K562 (cell line): ENCODE measurements around the gene TMPO. TPM values are rescaled to one million over a fixed set of nuclear protein-coding genes. Genes with fewer than 3 reads are reported as not detected.

Experiments used
- ARID3B ChIP-seq: fragments of 250-450 bp; sonication (Bioruptor Pico); IDR thresholded peaks from 2 replicates; pipeline ENCODE4 v1.4.0; 2020; ENCODE audit warnings: borderline replicate concordance
- ATF6 ChIP-seq: sonication (generic); formaldehyde crosslinking; IDR thresholded peaks from 2 replicates; pipeline ENCODE4 v1.4.0; 2020; ENCODE audit warnings: mild to moderate bottlenecking, missing genetic modification reagents
- CBX1 ChIP-seq: sonication (generic); IDR thresholded peaks from 2 replicates; pipeline ENCODE4 v1.6.1; 2016; ENCODE audit warnings: antibody characterized with exemption, low read depth, mild to moderate bottlenecking
- CUX1 ChIP-seq: fragments of 200-800 bp; sonication (Bioruptor generic); IDR thresholded peaks from 2 replicates; pipeline ENCODE4 v1.6.1; 2016; ENCODE audit warnings: missing genetic modification characterization, missing compliant biosample characterization
- ETV6 ChIP-seq, 3 experiments: fragments of 150-350 bp in 1 of 3; sonication (generic) in 1 of 3; formaldehyde crosslinking in 1 of 3; IDR thresholded peaks; 2 replicates each; pipeline versions ENCODE4 v1.6.1 to v1.8.0; 2014 to 2022; ENCODE audit warnings: borderline replicate concordance in 2 of 3, low read depth in 2 of 3, antibody characterized with exemption in 1 of 3, low read length in 1 of 3, mild to moderate bottlenecking in 1 of 3, missing genetic modification reagents in 1 of 3
- GMEB1 ChIP-seq: fragments of 250-450 bp; sonication (Bioruptor Pico); IDR thresholded peaks from 2 replicates; pipeline ENCODE4 v1.4.0; 2020; ENCODE audit warnings: mild to moderate bottlenecking
- PYGO2 ChIP-seq: fragments of 450-650 bp; IDR thresholded peaks from 2 replicates; pipeline ENCODE4 v1.6.1; 2016; ENCODE audit warnings: mild to moderate bottlenecking, missing genetic modification characterization, moderate library complexity, missing compliant biosample characterization
- SAFB ChIP-seq: fragments of 200-400 bp; formaldehyde crosslinking; IDR thresholded peaks from 2 replicates; pipeline ENCODE4 v1.6.1; 2017; ENCODE audit warnings: low read depth, low read length, borderline replicate concordance
- STAG1 ChIP-seq: sonication (generic); formaldehyde crosslinking; IDR thresholded peaks from 2 replicates; pipeline ENCODE4 v1.5.0; 2020; ENCODE audit warnings: missing genetic modification reagents, borderline replicate concordance
- STAT5B ChIP-seq: fragments of 250-450 bp; sonication (Bioruptor Pico); IDR thresholded peaks from 2 replicates; pipeline ENCODE4 v1.8.0; 2021; ENCODE audit warnings: mild to moderate bottlenecking, inconsistent platforms
- TCF15 ChIP-seq: fragments of 250-450 bp; sonication (Bioruptor Pico); IDR thresholded peaks from 2 replicates; pipeline ENCODE4 v1.8.0; 2022; ENCODE audit warnings: moderate library complexity, mild to moderate bottlenecking, inconsistent platforms
- TEAD4 ChIP-seq, 2 experiments: sonication (generic) in 1 of 2; formaldehyde crosslinking in 1 of 2; IDR thresholded peaks; 2 replicates each; pipeline versions ENCODE4 v1.6.1 to v1.8.0; 2012 to 2022; ENCODE audit warnings: borderline replicate concordance in 1 of 2, inconsistent platforms in 1 of 2, low read length in 1 of 2, mild to moderate bottlenecking in 1 of 2, missing genetic modification reagents in 1 of 2
- THRAP3 ChIP-seq: fragments of 450-650 bp; IDR thresholded peaks from 2 replicates; pipeline ENCODE4 v1.6.1; 2016; ENCODE audit warnings: mild to moderate bottlenecking, inconsistent platforms, borderline replicate concordance
- ZNF121 ChIP-seq: sonication (generic); formaldehyde crosslinking; conservative IDR thresholded peaks from 2 replicates; pipeline ENCODE4 v1.8.0; 2022; ENCODE audit warnings: missing genetic modification reagents
- ZNF253 ChIP-seq: fragments of 250-450 bp; sonication (Bioruptor Pico); conservative IDR thresholded peaks from 2 replicates; pipeline ENCODE4 v1.6.1; 2021; ENCODE audit warnings: mild to moderate bottlenecking
- polyA plus RNA-seq, 8 experiments: library from polyadenylated mRNA; depleted of rRNA in 4 of 8; stranded (reverse) in 5 of 8; unstranded in 3 of 8; fragments of >200 nt; fragmentation: Nextera tagmentation in 2 of 8; fragmentation: Illumina TruSeq in 1 of 8; extraction: Ambion mirVana in 2 of 8; extraction: Trizol in 1 of 8; gene quantifications; 2 replicates each; pipeline versions ENCODE4 v1.2.1 to v1.2.3, GENCODE V29; 2011 to 2014; ENCODE audit warnings: inconsistent platforms in 1 of 8, missing spikeins in 1 of 8
- total RNA-seq, 7 experiments: library from RNA; depleted of rRNA in 6 of 7; stranded (reverse); fragments of >200 nt in 6 of 7; fragmentation: Illumina TruSeq in 2 of 7; extraction: Trizol in 2 of 7; gene quantifications; 2 replicates each; pipeline versions ENCODE4 v1.2.1 to v1.2.3, GENCODE V29; 2011 to 2021; ENCODE audit warnings: low replicate concordance in 1 of 7

Gene TMPO
- total and polyA plus RNA-seq, 9 of the 15 experiments (the other 6 are each of a cell fraction or from before 2014, with no cell fraction given), result 62.1 to 263 (median 182) TPM

- TF ChIP-seq TCF15 (CRISPR knock-in tag), result no peak
- TF ChIP-seq STAG1 (CRISPR knock-in tag), result no peak
- no peak for TF ChIP-seq ARID3B (CRISPR knock-in tag)
- peak; percentile 96 for TF ChIP-seq GMEB1 (CRISPR knock-in tag)
- no peak for TF ChIP-seq PYGO2 (tag)
- TF ChIP-seq CBX1, result peak; percentile 97
- no peak for TF ChIP-seq ZNF253 (CRISPR knock-in tag)
- no peak for TF ChIP-seq THRAP3
- no peak for TF ChIP-seq ZNF121 (CRISPR knock-in tag)
- TF ChIP-seq STAT5B, result no peak
- TF ChIP-seq ATF6 (CRISPR knock-in tag), result no peak
- no peak for TF ChIP-seq TEAD4 (IDR thresholded peaks at IDR 0.05; ENCODE audit: low read length)
- peak; percentile 55; the same call in 1 of the 2 replicates for TF ChIP-seq TEAD4 (CRISPR knock-in tag; IDR thresholded peaks at IDR 0.05; ENCODE audit: borderline replicate concordance)
- no peak for TF ChIP-seq CUX1 (CRISPR knock-in tag)
- no peak for TF ChIP-seq ETV6 (IDR thresholded peaks at IDR 0.05; ENCODE audit: borderline replicate concordance in 1 of 2, low read depth in 2 of 2, low read length in 1 of 2)
- no peak for TF ChIP-seq ETV6 (CRISPR knock-in tag; IDR thresholded peaks at IDR 0.05; ENCODE audit: borderline replicate concordance)
- TF ChIP-seq SAFB, result no peak
These were observed 78.1 kb downstream of the TMPO start, which contains the start of gene SLC25A3 (continued) for GRCh38 chr12:98593351-98594049.
